IMR-90 (cell line): Measurements from ENCODE around the gene FAM200C. TPM values are rescaled to one million over a fixed set of nuclear protein-coding genes. Genes with fewer than 3 reads are reported as not detected.

ENCODE experiments used
- ATAC-seq: fragments of 200-7000 bp; cut with Tn5 transposase; 2 replicates; pipeline ENCODE4 v1.9.1; 2020; ENCODE audit warnings: low read depth, mild to moderate bottlenecking, moderate library complexity
- BruUV-seq: library from RNA; stranded (reverse); fragments of 400-500 nt; replicated peaks from 2 replicates; lab custom pipeline; 2021; lab: Mats Ljungman, UMichigan
- CTCF ChIA-PET: fragments of 300-600 bp; formaldehyde crosslinking; extraction: SDS; loops from one replicate; lab custom pipeline; 2021; ENCODE audit warnings: antibody characterized with exemption; lab: Yijun Ruan, JAX
- POLR2A ChIA-PET: fragments of 300-600 bp; sonication (Branson Sonifier 250); formaldehyde crosslinking; loops from one replicate; lab custom pipeline; 2022; ENCODE audit warnings: antibody characterized with exemption; ENCODE audit not compliant: unreplicated experiment; lab: Charles Lee
- DNase-seq: peaks from one replicate; pipeline ENCODE4 v3.0.0; 2013
- H2AFZ ChIP-seq: replicated peaks from 2 replicates; pipeline ENCODE3; 2013; ENCODE audit warnings: low read length, mild to moderate bottlenecking; ENCODE audit not compliant: poor library complexity
- H2AK5ac ChIP-seq: 2 replicates; pipeline ENCODE4 v1.6.1; 2013; ENCODE audit warnings: low read depth, low read length, inconsistent platforms
- H2AK9ac ChIP-seq: replicated peaks from 2 replicates; pipeline ENCODE3; 2013; ENCODE audit warnings: mild to moderate bottlenecking, low read depth, low read length, moderate library complexity; ENCODE audit not compliant: poor library complexity
- H2BK120ac ChIP-seq: 2 replicates; pipeline ENCODE4 v1.6.1; 2013; ENCODE audit warnings: low read depth, low read length, inconsistent platforms
- H2BK15ac ChIP-seq: 3 replicates; pipeline ENCODE4 v1.6.1; 2013; ENCODE audit warnings: low read depth, low read length, inconsistent platforms
- H2BK20ac ChIP-seq: 2 replicates; pipeline ENCODE4 v1.6.1; 2013; ENCODE audit warnings: low read depth, mild to moderate bottlenecking, inconsistent platforms, low read length, moderate library complexity
- H2BK5ac ChIP-seq: 2 replicates; pipeline ENCODE4 v1.6.1; 2013; ENCODE audit warnings: mild to moderate bottlenecking, low read depth, low read length, inconsistent platforms; ENCODE audit not compliant: poor library complexity, severe bottlenecking
- H3K14ac ChIP-seq: replicated peaks from 2 replicates; pipeline ENCODE4 v1.6.1; 2013; ENCODE audit warnings: low read depth, low read length, inconsistent platforms
- H3K18ac ChIP-seq: 2 replicates; pipeline ENCODE4 v1.6.1; 2013; ENCODE audit warnings: low read depth, low read length, control low read depth
- H3K23ac ChIP-seq: 2 replicates; pipeline ENCODE4 v1.6.1; 2013; ENCODE audit warnings: low read depth, low read length, inconsistent platforms
- H3K27ac ChIP-seq: 2 replicates; pipeline ENCODE4 v1.5.1; 2013; ENCODE audit warnings: mild to moderate bottlenecking, control low read depth, low read length; ENCODE audit not compliant: insufficient read depth
- H3K27me3 ChIP-seq: 2 replicates; pipeline ENCODE4 v1.6.1; 2013; ENCODE audit warnings: low read length; ENCODE audit not compliant: control insufficient read depth, insufficient read depth
- H3K36me3 ChIP-seq: 2 replicates; pipeline ENCODE4 v1.6.1; 2013; ENCODE audit warnings: low read length, mixed read lengths; ENCODE audit not compliant: control insufficient read depth, insufficient read depth
- H3K4ac ChIP-seq: 2 replicates; pipeline ENCODE4 v1.6.1; 2013; ENCODE audit warnings: low read depth, low read length, inconsistent platforms
- H3K4me1 ChIP-seq: 2 replicates; pipeline ENCODE4 v1.6.1; 2013; ENCODE audit warnings: low read length, mixed read lengths; ENCODE audit not compliant: control insufficient read depth, insufficient read depth
- H3K4me2 ChIP-seq: 2 replicates; pipeline ENCODE4 v1.6.1; 2013; ENCODE audit warnings: low read depth, mild to moderate bottlenecking, control low read depth, low read length, moderate library complexity
- H3K4me3 ChIP-seq: 2 replicates; pipeline ENCODE4 v1.5.1; 2013; ENCODE audit warnings: low read depth, mild to moderate bottlenecking, control low read depth, low read length, moderate library complexity; ENCODE audit not compliant: insufficient read depth
- H3K56ac ChIP-seq: 2 replicates; pipeline ENCODE4 v1.6.1; 2013; ENCODE audit warnings: low read length, inconsistent platforms; ENCODE audit not compliant: insufficient read depth; ENCODE audit errors: extremely low read depth
- H3K79me1 ChIP-seq, 2 experiments: 2 replicates each; pipeline ENCODE4 v1.6.1; 2013; ENCODE audit warnings: low read length in 2 of 2, inconsistent platforms in 1 of 2, low read depth in 1 of 2
- H3K9ac ChIP-seq: 2 replicates; pipeline ENCODE4 v1.6.1; 2013; ENCODE audit warnings: low read depth, low read length, control low read depth
- H3K9me1 ChIP-seq: 2 replicates; pipeline ENCODE4 v1.6.1; 2013; ENCODE audit warnings: low read length, inconsistent platforms; ENCODE audit not compliant: insufficient read depth
- H3K9me3 ChIP-seq: 2 replicates; pipeline ENCODE4 v1.6.1; 2013; ENCODE audit warnings: low read length; ENCODE audit not compliant: control insufficient read depth, insufficient read depth
- H4K20me1 ChIP-seq: 2 replicates; pipeline ENCODE4 v1.6.1; 2013; ENCODE audit warnings: low read length, inconsistent platforms; ENCODE audit not compliant: insufficient read depth
- H4K5ac ChIP-seq: 2 replicates; pipeline ENCODE4 v1.6.1; 2013; ENCODE audit warnings: mild to moderate bottlenecking, low read depth, low read length, control low read depth
- H4K8ac ChIP-seq, 2 experiments: 2 replicates each; pipeline ENCODE4 v1.6.1; 2013; ENCODE audit warnings: low read depth in 2 of 2, low read length in 2 of 2, control low read depth in 1 of 2, inconsistent platforms in 1 of 2
- H4K91ac ChIP-seq: 2 replicates; pipeline ENCODE4 v1.6.1; 2013; ENCODE audit warnings: low read depth, low read length, inconsistent platforms; ENCODE audit not compliant: insufficient read depth
- BHLHE40 ChIP-seq: fragments of 150-350 bp; IDR thresholded peaks from 2 replicates; pipeline ENCODE4 v1.6.1; 2016; ENCODE audit warnings: mild to moderate bottlenecking, low read depth, low read length
- CEBPB ChIP-seq: IDR thresholded peaks from 2 replicates; pipeline ENCODE4 v1.6.1; 2012; ENCODE audit warnings: low read depth, low read length, improper control_type of control experiment
- CHD1 ChIP-seq: IDR thresholded peaks from 2 replicates; pipeline ENCODE4 v1.6.1; 2012; ENCODE audit warnings: low read depth, low read length, improper control_type of control experiment
- FOS ChIP-seq: fragments of 150-350 bp; IDR thresholded peaks from 2 replicates; pipeline ENCODE4 v1.6.1; 2016; ENCODE audit warnings: low read depth, low read length
- MAFK ChIP-seq: IDR thresholded peaks from 2 replicates; pipeline ENCODE4 v1.6.1; 2012; ENCODE audit warnings: low read depth, low read length, improper control_type of control experiment
- MAZ ChIP-seq: IDR thresholded peaks from 2 replicates; pipeline ENCODE4 v1.6.1; 2012; ENCODE audit warnings: low read depth, mild to moderate bottlenecking, low read length, improper control_type of control experiment, moderate library complexity, borderline replicate concordance
- MXI1 ChIP-seq: IDR thresholded peaks from 2 replicates; pipeline ENCODE4 v1.6.1; 2012; ENCODE audit warnings: low read depth, mild to moderate bottlenecking, low read length, moderate library complexity, borderline replicate concordance
- NFE2L2 ChIP-seq: fragments of 150-350 bp; IDR thresholded peaks from 2 replicates; pipeline ENCODE4 v1.6.1; 2016; ENCODE audit warnings: low read depth, mild to moderate bottlenecking, low read length
- POLR2A ChIP-seq: IDR thresholded peaks from 2 replicates; pipeline ENCODE4 v1.6.1; 2012; ENCODE audit warnings: mild to moderate bottlenecking, low read depth, low read length
- RAD21 ChIP-seq: IDR thresholded peaks from 2 replicates; pipeline ENCODE4 v1.6.1; 2012; ENCODE audit warnings: low read length, improper control_type of control experiment
- RCOR1 ChIP-seq: IDR thresholded peaks from 2 replicates; pipeline ENCODE4 v1.6.1; 2012; ENCODE audit warnings: mild to moderate bottlenecking, low read length, improper control_type of control experiment; ENCODE audit not compliant: insufficient replicate concordance
- RFX5 ChIP-seq: IDR thresholded peaks from 2 replicates; pipeline ENCODE4 v1.8.0; 2012; ENCODE audit warnings: low read depth, mild to moderate bottlenecking, low read length, moderate library complexity
- SMC3 ChIP-seq: fragments of 150-350 bp; IDR thresholded peaks from 2 replicates; pipeline ENCODE4 v1.6.1; 2016; ENCODE audit warnings: low read depth, mild to moderate bottlenecking, antibody characterized with exemption, low read length, moderate library complexity
- WGBS, 2 experiments: methylation state at CpG; one replicate each; pipeline versions ENCODE4 v1.1.5 to v1.1.7; 2013; ENCODE audit warnings: missing lambda C conversion rate in 2 of 2; ENCODE audit not compliant: insufficient read length in 1 of 2; ENCODE audit errors: extremely low coverage in 2 of 2; 5-methylcytosine and 5-hydroxymethylcytosine counted together
- dilution Hi-C: fragments of 300-500 bp; cut with HindIII; formaldehyde crosslinking; loops from one replicate; pipeline ENCODE4 v1.14.3; 2018; ENCODE audit warnings: low sequenced_read_pairs; ENCODE audit not compliant: unreplicated experiment
- in situ Hi-C: fragments of 300-500 bp; cut with MboI; formaldehyde crosslinking; loops from 3 replicates; pipeline ENCODE4 v1.14.3; 2019; ENCODE audit warnings: low sequenced_read_pairs, inconsistent platforms, mixed read lengths
- intact Hi-C: fragments of 100-400 bp; cut with micrococcal nuclease; formaldehyde crosslinking; loops from 2 replicates; pipeline ENCODE4 v1.10.0; 2022
- polyA plus RNA-seq, 3 experiments: library from polyadenylated mRNA; depleted of rRNA; stranded (reverse); fragments of >200 nt; gene quantifications; 2 replicates each; pipeline ENCODE4 v1.2.3, GENCODE V29; 2012; ENCODE audit warnings: low replicate concordance in 1 of 3
- total RNA-seq: library from RNA; depleted of rRNA; stranded (reverse); fragments of >200 nt; gene quantifications from 2 replicates; pipeline ENCODE4 v1.2.3, GENCODE V29; 2012
- TF ChIP-seq, protein P1 (sequence below): conservative IDR thresholded peaks from 2 replicates; pipeline ENCODE4 v1.5.1; 2012; ENCODE audit warnings: mild to moderate bottlenecking, low read depth, low read length, improper control_type of control experiment
- TF ChIP-seq, protein P2 (sequence below): fragments of 150-350 bp; IDR thresholded peaks from 2 replicates; pipeline ENCODE4 v1.6.1; 2017; ENCODE audit warnings: mild to moderate bottlenecking, antibody characterized with exemption, low read length, low read depth
- TF ChIP-seq, protein P3 (sequence below): fragments of 150-350 bp; IDR thresholded peaks from 2 replicates; pipeline ENCODE4 v1.6.1; 2016; ENCODE audit warnings: low read depth, mild to moderate bottlenecking, low read length, moderate library complexity, borderline replicate concordance

The FAM200C gene
- total and polyA plus RNA-seq, 2 of the 4 experiments (the other 2 are of a cell fraction), result 1.7 to 6.3 TPM

DNA sequence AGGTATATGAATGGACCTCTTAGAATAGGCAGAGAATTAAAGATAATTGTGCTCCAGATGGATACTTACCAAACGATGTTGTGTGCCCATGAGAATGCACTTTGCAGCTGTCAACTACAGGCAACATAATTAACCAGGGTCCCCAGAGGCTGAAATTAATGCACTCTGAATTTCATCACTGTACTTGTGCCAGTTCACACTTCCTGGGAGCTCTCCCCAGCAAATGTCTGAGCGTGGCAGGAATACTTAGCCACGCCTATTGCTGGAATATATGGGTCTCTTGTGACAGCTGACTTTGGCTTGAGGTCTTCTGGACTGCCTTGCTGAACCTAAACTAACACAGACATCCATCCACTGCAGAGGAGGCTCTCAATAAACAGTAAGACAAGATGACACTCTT lies 17.5 kb downstream of the FAM200C start:
- DNase-seq, result no peak
- Histone ChIP-seq H3K23ac (no peak overlapping the region), H3K4ac (no peak overlapping the region), H3K4me2 (no peak overlapping the region), H3K9me1 (peaks cover 3% of the 10 kb centered on the region; the same call in 1 of the 2 replicates), H3K56ac (no peak overlapping the region), H2AFZ (no peak overlapping the region), H3K9ac (no peak overlapping the region), H3K27ac (no peak overlapping the region), H2BK120ac (no peak overlapping the region), H3K14ac (no peak overlapping the region), H2BK5ac (no peak overlapping the region), H2AK5ac (no peak overlapping the region), H4K20me1 (no peaks in the 10 kb centered on the region), H3K18ac (no peak overlapping the region), H3K27me3 (no peaks in the 10 kb centered on the region; the same call in 1 of the 2 replicates), H3K4me1 (no peaks in the 10 kb centered on the region), H3K36me3 (no peaks in the 10 kb centered on the region; the same call in 1 of the 2 replicates), H3K9me3 (no peaks in the 10 kb centered on the region), H2BK20ac (no peak overlapping the region), H4K8ac (no peak overlapping the region), H4K5ac (no peak overlapping the region), H3K4me3 (no peak overlapping the region), H2BK15ac (no peak overlapping the region), H2AK9ac (no peak overlapping the region), H3K79me1 (no peaks in the 10 kb centered on the region), H4K91ac (no peak overlapping the region)
- intact Hi-C loops, result no loop called here
- in situ Hi-C loops, result no loop called here
- no TSS peak for BruUV-seq
- no peak for ATAC-seq
- no CpG with 5 or more reads among the region's 3 CpGs for WGBS, 2 experiments
- POLR2A ChIA-PET, result no interaction called here
- TF ChIP-seq MAZ (no peak), MXI1 (no peak), RCOR1 (no peak), POLR2A (no peak), SMC3 (no peak), FOS (no peak), CEBPB (no peak), CHD1 (no peak), RFX5 (no peak), BHLHE40 (no peak), RAD21 (no peak), MAFK (no peak), NFE2L2 (no peak)
- TF ChIP-seq, protein P1, sequence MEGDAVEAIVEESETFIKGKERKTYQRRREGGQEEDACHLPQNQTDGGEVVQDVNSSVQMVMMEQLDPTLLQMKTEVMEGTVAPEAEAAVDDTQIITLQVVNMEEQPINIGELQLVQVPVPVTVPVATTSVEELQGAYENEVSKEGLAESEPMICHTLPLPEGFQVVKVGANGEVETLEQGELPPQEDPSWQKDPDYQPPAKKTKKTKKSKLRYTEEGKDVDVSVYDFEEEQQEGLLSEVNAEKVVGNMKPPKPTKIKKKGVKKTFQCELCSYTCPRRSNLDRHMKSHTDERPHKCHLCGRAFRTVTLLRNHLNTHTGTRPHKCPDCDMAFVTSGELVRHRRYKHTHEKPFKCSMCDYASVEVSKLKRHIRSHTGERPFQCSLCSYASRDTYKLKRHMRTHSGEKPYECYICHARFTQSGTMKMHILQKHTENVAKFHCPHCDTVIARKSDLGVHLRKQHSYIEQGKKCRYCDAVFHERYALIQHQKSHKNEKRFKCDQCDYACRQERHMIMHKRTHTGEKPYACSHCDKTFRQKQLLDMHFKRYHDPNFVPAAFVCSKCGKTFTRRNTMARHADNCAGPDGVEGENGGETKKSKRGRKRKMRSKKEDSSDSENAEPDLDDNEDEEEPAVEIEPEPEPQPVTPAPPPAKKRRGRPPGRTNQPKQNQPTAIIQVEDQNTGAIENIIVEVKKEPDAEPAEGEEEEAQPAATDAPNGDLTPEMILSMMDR, result no peak
- TF ChIP-seq, protein P2, sequence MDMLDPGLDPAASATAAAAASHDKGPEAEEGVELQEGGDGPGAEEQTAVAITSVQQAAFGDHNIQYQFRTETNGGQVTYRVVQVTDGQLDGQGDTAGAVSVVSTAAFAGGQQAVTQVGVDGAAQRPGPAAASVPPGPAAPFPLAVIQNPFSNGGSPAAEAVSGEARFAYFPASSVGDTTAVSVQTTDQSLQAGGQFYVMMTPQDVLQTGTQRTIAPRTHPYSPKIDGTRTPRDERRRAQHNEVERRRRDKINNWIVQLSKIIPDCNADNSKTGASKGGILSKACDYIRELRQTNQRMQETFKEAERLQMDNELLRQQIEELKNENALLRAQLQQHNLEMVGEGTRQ, result no peak
- TF ChIP-seq, protein P3, sequence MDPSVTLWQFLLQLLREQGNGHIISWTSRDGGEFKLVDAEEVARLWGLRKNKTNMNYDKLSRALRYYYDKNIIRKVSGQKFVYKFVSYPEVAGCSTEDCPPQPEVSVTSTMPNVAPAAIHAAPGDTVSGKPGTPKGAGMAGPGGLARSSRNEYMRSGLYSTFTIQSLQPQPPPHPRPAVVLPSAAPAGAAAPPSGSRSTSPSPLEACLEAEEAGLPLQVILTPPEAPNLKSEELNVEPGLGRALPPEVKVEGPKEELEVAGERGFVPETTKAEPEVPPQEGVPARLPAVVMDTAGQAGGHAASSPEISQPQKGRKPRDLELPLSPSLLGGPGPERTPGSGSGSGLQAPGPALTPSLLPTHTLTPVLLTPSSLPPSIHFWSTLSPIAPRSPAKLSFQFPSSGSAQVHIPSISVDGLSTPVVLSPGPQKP, result no peak
- CTCF ChIA-PET, result no interaction called here
- dilution Hi-C loops, result no loop called here
